ENCODE data around the gene PANX1. TPM values are rescaled to one million over a fixed set of nuclear protein-coding genes. Genes with fewer than 3 reads are reported as not detected.

PANX1 gene
- total RNA-seq, 1 donor from 2014 or later, result 40.8 TPM

GRCh38 chr11:94128291-94128745 is 323 bp upstream of the PANX1 start:
- no peak for DNase-seq (ENCODE audit: extremely low read depth, low read depth, low spot score)

- no peak for DNase-seq (ENCODE audit: extremely low read depth, low read depth, low spot score)
Observed at GRCh38 chr11:94129512-94130297, 1.1 kb downstream of the PANX1 start.

GRCh38 chr11:94130298-94131046 is 1.8 kb downstream of the PANX1 start:
- DNase-seq (ENCODE audit: extremely low read depth, low read depth, low spot score), result no peak

- no peak for DNase-seq (ENCODE audit: extremely low read depth, low read depth, low spot score)
Observed at GRCh38 chr11:94131047-94131717, 2.5 kb downstream of the PANX1 start.

- DNase-seq (ENCODE audit: extremely low read depth, low read depth, low spot score), result no peak
Observed at GRCh38 chr11:94131718-94132115, 3.1 kb downstream of the PANX1 start.

- DNase-seq (ENCODE audit: extremely low read depth, low read depth, low spot score), result no peak
Observed at GRCh38 chr11:94132152-94132558, 3.5 kb downstream of the PANX1 start.

GRCh38 chr11:94132823-94133408 is 4.3 kb downstream of the PANX1 start:
- DNase-seq (ENCODE audit: extremely low read depth, low read depth, low spot score), result no peak

GRCh38 chr11:94133752-94134151 is 5.1 kb downstream of the PANX1 start:
- DNase-seq (ENCODE audit: extremely low read depth, low read depth, low spot score), result no peak

GRCh38 chr11:94134651-94135512 is 6.2 kb downstream of the PANX1 start:
- DNase-seq (ENCODE audit: extremely low read depth, low read depth, low spot score), result no peak

GRCh38 chr11:94139416-94139815 is 10.8 kb downstream of the PANX1 start:
- no peak for DNase-seq (ENCODE audit: extremely low read depth, low read depth, low spot score)

GRCh38 chr11:94140154-94140655 is 11.6 kb downstream of the PANX1 start:
- no peak for DNase-seq (ENCODE audit: extremely low read depth, low read depth, low spot score)

- no peak for DNase-seq (ENCODE audit: extremely low read depth, low read depth, low spot score)
Observed at GRCh38 chr11:94141511-94142307, 13.1 kb downstream of the PANX1 start.

GRCh38 chr11:94142308-94143281 is 14.0 kb downstream of the PANX1 start:
- DNase-seq (ENCODE audit: extremely low read depth, low read depth, low spot score), result no peak

GRCh38 chr11:94144216-94144615 is 15.6 kb downstream of the PANX1 start:
- no peak for DNase-seq (ENCODE audit: extremely low read depth, low read depth, low spot score)

GRCh38 chr11:94144664-94145063 is 16.0 kb downstream of the PANX1 start:
- DNase-seq (ENCODE audit: extremely low read depth, low read depth, low spot score), result no peak

GRCh38 chr11:94145431-94145830 is 16.8 kb downstream of the PANX1 start:
- no peak for DNase-seq (ENCODE audit: extremely low read depth, low read depth, low spot score)

GRCh38 chr11:94145916-94146315 is 17.3 kb downstream of the PANX1 start:
- DNase-seq (ENCODE audit: extremely low read depth, low read depth, low spot score), result no peak

GRCh38 chr11:94147433-94147845 is 18.8 kb downstream of the PANX1 start:
- DNase-seq (ENCODE audit: extremely low read depth, low read depth, low spot score), result no peak
